Loucy (cell line): ENCODE data around the gene HDAC11.

Source experiments
- H2AFZ ChIP-seq: fragments of 200-600 bp; sonication (generic); 2 replicates; pipeline ENCODE4 v1.6.0; 2016; ENCODE audit warnings: antibody characterized with exemption, mild to moderate bottlenecking, low read length, moderate library complexity
- H3F3A ChIP-seq: fragments of 200-600 bp; 2 replicates; pipeline ENCODE4 v1.6.0; 2016; ENCODE audit warnings: antibody characterized with exemption, low read depth, mild to moderate bottlenecking
- H3K27me3 ChIP-seq: fragments of 200-600 bp; sonication (generic); 2 replicates; pipeline ENCODE4 v1.6.1; 2014; ENCODE audit warnings: low read length, mild to moderate bottlenecking; ENCODE audit not compliant: insufficient read depth, poor library complexity, severe bottlenecking
- H3K36me3 ChIP-seq: fragments of 200-600 bp; sonication (generic); 2 replicates; pipeline ENCODE4 v1.6.1; 2016; ENCODE audit warnings: low read length; ENCODE audit not compliant: insufficient read depth
- H3K4me1 ChIP-seq: fragments of 200-600 bp; sonication (generic); 2 replicates; pipeline ENCODE4 v1.5.1; 2014; ENCODE audit warnings: low read length, mild to moderate bottlenecking; ENCODE audit not compliant: insufficient read depth, poor library complexity, severe bottlenecking
- H3K4me2 ChIP-seq: fragments of 200-600 bp; sonication (generic); 2 replicates; pipeline ENCODE4 v1.6.0; 2014; ENCODE audit warnings: antibody characterized with exemption, low read length, low read depth, mild to moderate bottlenecking; ENCODE audit not compliant: poor library complexity, severe bottlenecking
- H3K4me3 ChIP-seq: fragments of 200-600 bp; sonication (generic); 2 replicates; pipeline ENCODE4 v1.5.1; 2014; ENCODE audit warnings: low read length, mild to moderate bottlenecking, mixed read lengths; ENCODE audit not compliant: poor library complexity, severe bottlenecking
- H3K79me2 ChIP-seq: fragments of 200-600 bp; sonication (generic); 2 replicates; pipeline ENCODE4 v1.6.1; 2014; ENCODE audit warnings: low read length; ENCODE audit not compliant: insufficient read depth
- H3K9ac ChIP-seq: fragments of 200-600 bp; sonication (generic); 2 replicates; pipeline ENCODE4 v1.6.0; 2014; ENCODE audit warnings: mild to moderate bottlenecking, low read depth, low read length, moderate library complexity; ENCODE audit not compliant: poor library complexity, severe bottlenecking
- H3K9me2 ChIP-seq: fragments of 200-600 bp; sonication (generic); replicated peaks from 2 replicates; pipeline ENCODE4 v1.6.1; 2016; ENCODE audit warnings: low read depth, low read length, mixed read lengths
- H3K9me3 ChIP-seq: fragments of 200-600 bp; sonication (generic); 2 replicates; pipeline ENCODE4 v1.6.1; 2014; ENCODE audit warnings: mild to moderate bottlenecking, antibody characterized with exemption, low read length, low read depth; ENCODE audit not compliant: insufficient read depth
- H4K20me1 ChIP-seq: fragments of 200-600 bp; sonication (generic); 2 replicates; pipeline ENCODE4 v1.6.0; 2014; ENCODE audit warnings: antibody characterized with exemption, low read length, mild to moderate bottlenecking; ENCODE audit not compliant: insufficient read depth, poor library complexity, severe bottlenecking
- EZH2phosphoT487 ChIP-seq: fragments of 200-600 bp; IDR thresholded peaks from 2 replicates; pipeline ENCODE4 v1.6.1; 2018; ENCODE audit warnings: antibody characterized with exemption, mild to moderate bottlenecking, moderate library complexity, borderline replicate concordance
- TF ChIP-seq, protein P1 (sequence below): fragments of 200-600 bp; sonication (generic); conservative IDR thresholded peaks from 2 replicates; pipeline ENCODE4 v1.5.1; 2014; ENCODE audit warnings: mild to moderate bottlenecking, antibody characterized with exemption, low read length

Gene HDAC11

DNA sequence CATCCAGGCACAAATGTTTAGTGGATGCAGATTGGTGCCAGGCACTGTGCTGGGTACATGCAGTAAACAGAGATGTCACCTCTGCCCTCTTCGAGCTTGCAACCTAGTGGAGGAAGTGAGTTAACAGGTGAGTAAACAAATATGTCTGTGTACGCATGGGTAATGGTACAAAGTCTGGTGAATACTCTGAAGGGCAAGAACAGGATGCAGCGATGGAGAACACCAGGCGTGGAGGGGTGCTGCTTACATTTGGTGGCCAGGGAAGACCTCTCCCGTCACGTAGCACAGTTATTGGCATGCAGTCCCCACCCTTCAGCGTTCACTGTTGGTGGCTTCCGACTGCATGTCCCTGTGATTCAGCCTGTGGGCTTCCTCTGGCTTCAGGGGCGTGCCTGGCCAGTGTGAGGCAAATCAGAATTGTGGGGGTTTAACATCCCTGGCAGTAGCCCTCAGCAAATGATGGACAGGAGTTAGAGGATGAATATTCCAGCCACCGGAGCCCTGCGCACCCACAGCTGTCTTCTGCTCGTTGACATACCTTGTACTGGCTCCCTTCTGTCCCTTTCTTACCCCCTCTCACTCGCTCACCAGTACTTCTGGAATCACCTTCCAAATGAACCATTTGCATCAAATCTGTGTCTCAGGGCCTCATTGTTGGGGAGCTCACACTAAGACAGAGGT is 9.1 kb upstream of the HDAC11 start:
- H4K20me1 ChIP-seq: no peaks in the 10 kb centered on the region
- no peaks in the 10 kb centered on the region for H3K36me3 ChIP-seq
- no peaks in the 10 kb centered on the region for H3F3A ChIP-seq
- no peaks in the 10 kb centered on the region for H3K4me1 ChIP-seq
- no peaks in the 10 kb centered on the region for H3K9me2 ChIP-seq
- H3K4me2 ChIP-seq: no peak overlapping the region
- no peak for TF ChIP-seq EZH2phosphoT487
- TF ChIP-seq, protein P1, sequence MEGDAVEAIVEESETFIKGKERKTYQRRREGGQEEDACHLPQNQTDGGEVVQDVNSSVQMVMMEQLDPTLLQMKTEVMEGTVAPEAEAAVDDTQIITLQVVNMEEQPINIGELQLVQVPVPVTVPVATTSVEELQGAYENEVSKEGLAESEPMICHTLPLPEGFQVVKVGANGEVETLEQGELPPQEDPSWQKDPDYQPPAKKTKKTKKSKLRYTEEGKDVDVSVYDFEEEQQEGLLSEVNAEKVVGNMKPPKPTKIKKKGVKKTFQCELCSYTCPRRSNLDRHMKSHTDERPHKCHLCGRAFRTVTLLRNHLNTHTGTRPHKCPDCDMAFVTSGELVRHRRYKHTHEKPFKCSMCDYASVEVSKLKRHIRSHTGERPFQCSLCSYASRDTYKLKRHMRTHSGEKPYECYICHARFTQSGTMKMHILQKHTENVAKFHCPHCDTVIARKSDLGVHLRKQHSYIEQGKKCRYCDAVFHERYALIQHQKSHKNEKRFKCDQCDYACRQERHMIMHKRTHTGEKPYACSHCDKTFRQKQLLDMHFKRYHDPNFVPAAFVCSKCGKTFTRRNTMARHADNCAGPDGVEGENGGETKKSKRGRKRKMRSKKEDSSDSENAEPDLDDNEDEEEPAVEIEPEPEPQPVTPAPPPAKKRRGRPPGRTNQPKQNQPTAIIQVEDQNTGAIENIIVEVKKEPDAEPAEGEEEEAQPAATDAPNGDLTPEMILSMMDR: no peak
- no peaks in the 10 kb centered on the region for H3K27me3 ChIP-seq
- H3K79me2 ChIP-seq: no peaks in the 10 kb centered on the region
- H2AFZ ChIP-seq: no peak overlapping the region
- H3K9ac ChIP-seq: no peak overlapping the region
- H3K4me3 ChIP-seq: no peak overlapping the region
- no peaks in the 10 kb centered on the region for H3K9me3 ChIP-seq

DNA sequence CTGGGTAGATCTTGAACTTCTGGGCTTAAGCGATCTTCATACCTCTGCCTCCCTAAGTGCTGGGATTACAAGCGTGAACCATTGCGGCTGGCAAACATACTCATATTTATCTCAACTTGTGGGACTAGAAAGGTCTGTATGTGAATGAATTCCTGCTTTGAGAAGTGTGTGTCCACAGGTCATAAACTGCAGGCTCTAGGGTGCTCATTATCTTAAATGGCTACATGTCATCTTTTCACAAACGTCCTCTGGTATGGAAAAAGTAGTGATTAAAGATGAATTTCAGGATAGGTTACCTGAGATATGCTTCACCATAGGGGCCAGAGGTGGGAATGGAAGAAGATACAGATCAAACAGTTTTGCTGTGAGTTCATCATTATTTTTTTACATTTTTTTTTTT is 7.8 kb upstream of the HDAC11 start:
- H3K4me3 ChIP-seq: no peak overlapping the region
- H3K4me1 ChIP-seq: no peaks in the 10 kb centered on the region
- H3K79me2 ChIP-seq: no peaks in the 10 kb centered on the region
- no peaks in the 10 kb centered on the region for H3K9me3 ChIP-seq
- no peak overlapping the region for H2AFZ ChIP-seq
- TF ChIP-seq EZH2phosphoT487: no peak
- TF ChIP-seq, protein P1: no peak
- no peak overlapping the region for H3K9ac ChIP-seq
- H3K4me2 ChIP-seq: no peak overlapping the region
- no peaks in the 10 kb centered on the region for H3K36me3 ChIP-seq
- H4K20me1 ChIP-seq: no peaks in the 10 kb centered on the region
- H3K27me3 ChIP-seq: no peaks in the 10 kb centered on the region
- H3F3A ChIP-seq: no peaks in the 10 kb centered on the region
- no peaks in the 10 kb centered on the region for H3K9me2 ChIP-seq

DNA sequence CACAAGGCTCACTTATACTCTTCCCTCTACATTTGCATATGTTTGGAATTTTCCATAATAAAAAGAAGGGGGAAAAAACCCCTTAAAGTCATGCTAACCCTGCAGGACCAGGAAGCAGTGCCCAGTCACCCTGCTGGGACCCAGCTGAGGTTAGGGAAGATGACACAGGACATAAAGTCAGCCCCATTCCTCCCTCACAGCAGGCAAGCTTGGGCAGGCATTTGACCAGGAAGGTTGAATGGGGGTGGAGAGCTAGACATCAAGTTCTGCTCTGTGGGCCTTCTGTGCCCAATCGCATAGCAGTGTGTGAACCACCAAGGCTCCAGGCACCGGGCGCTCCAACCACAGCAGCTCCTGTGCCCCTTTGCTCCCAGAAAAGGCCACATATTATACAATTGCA is 7.1 kb upstream of the HDAC11 start:
- H3K4me1 ChIP-seq: no peaks in the 10 kb centered on the region
- no peak overlapping the region for H2AFZ ChIP-seq
- H3K4me2 ChIP-seq: no peak overlapping the region
- no peaks in the 10 kb centered on the region for H3K27me3 ChIP-seq
- no peaks in the 10 kb centered on the region for H3F3A ChIP-seq
- H3K36me3 ChIP-seq: no peaks in the 10 kb centered on the region
- H4K20me1 ChIP-seq: no peaks in the 10 kb centered on the region
- H3K9ac ChIP-seq: no peak overlapping the region
- H3K9me2 ChIP-seq: no peaks in the 10 kb centered on the region
- H3K4me3 ChIP-seq: no peak overlapping the region
- no peak for TF ChIP-seq EZH2phosphoT487
- TF ChIP-seq, protein P1: no peak
- H3K9me3 ChIP-seq: no peaks in the 10 kb centered on the region
- no peaks in the 10 kb centered on the region for H3K79me2 ChIP-seq
